Mucosa of descending colon (tissue), 3 donors: ENCODE data around the gene NAMPT. TPM values are rescaled to one million over a fixed set of nuclear protein-coding genes. Genes with fewer than 3 reads are reported as not detected.

Experiments
- ATAC-seq: fragments of 200-7000 bp; cut with Tn5 transposase; one replicate; pipeline ENCODE4 v1.9.1; 2020; ENCODE audit warnings: mild to moderate bottlenecking, moderate library complexity
- DNase-seq, 3 donors: peaks; one replicate each; pipeline ENCODE4 v3.0.0-alpha.2; 2020
- H3K36me3 ChIP-seq: fragments of 200-600 bp; one replicate; pipeline ENCODE4 v1.8.0; 2021; ENCODE audit warnings: low read depth, mild to moderate bottlenecking
- H3K4me1 ChIP-seq: fragments of 200-600 bp; one replicate; pipeline ENCODE4 v1.8.0; 2021; ENCODE audit warnings: low read depth, mild to moderate bottlenecking
- H3K4me3 ChIP-seq: fragments of 200-600 bp; one replicate; pipeline ENCODE4 v1.8.0; 2021; ENCODE audit warnings: mild to moderate bottlenecking
- H3K9me3 ChIP-seq: fragments of 200-600 bp; one replicate; pipeline ENCODE4 v1.8.0; 2021; ENCODE audit warnings: mild to moderate bottlenecking
- CTCF ChIP-seq: fragments of 200-600 bp; IDR thresholded peaks from one replicate; pipeline ENCODE4 v1.8.0; 2022; ENCODE audit warnings: antibody characterized with exemption, mild to moderate bottlenecking
- intact Hi-C, 2 donors: fragments of 100-400 bp; cut with DNase I in 1 of 2; cut with micrococcal nuclease in 1 of 2; formaldehyde crosslinking; loops; one replicate each; pipeline versions ENCODE4 v1.11.0 to v1.11.1; 2022; cut with DNase I, micrococcal nuclease
- total RNA-seq, 3 donors: library from RNA; stranded (reverse); fragmentation: NEBNext Ultra II Directional in 2 of 3; extraction: Animal tissue kit (Norgen Biotek cat#: 25700) in 2 of 3; gene quantifications; one replicate each; pipeline versions ENCODE4 v1.2.1 to v1.2.4, GENCODE V29; 2021 to 2023
- donor health status: DM: no; HTN: no; CAD: no; lungs with moderate emphysema.
- donor health status: DM: no; HTN: no; CAD: no.
- donor health status: DM: no; HTN: yes; CAD: no.

The NAMPT gene
- total RNA-seq, 3 donors from 2014 or later: 102 to 206 (median 118) TPM

- DNase-seq: no peak
- no peak for ATAC-seq
- TF ChIP-seq CTCF: no peak
- H3K4me1 ChIP-seq: no peaks in the 10 kb centered on the region
- H3K36me3 ChIP-seq: no peaks in the 10 kb centered on the region
- no peak overlapping the region for H3K4me3 ChIP-seq
- intact Hi-C loops: no loop called here
- no peaks in the 10 kb centered on the region for H3K9me3 ChIP-seq
Measured at GRCh38 chr7:106236065-106236464, 48.7 kb downstream of the NAMPT start.

GRCh38 chr7:106234425-106234824, 50.4 kb downstream of the NAMPT start:
- intact Hi-C loops: no loop called here
- Histone ChIP-seq H3K36me3 (no peaks in the 10 kb centered on the region), H3K4me3 (no peak overlapping the region), H3K4me1 (no peaks in the 10 kb centered on the region), H3K9me3 (no peaks in the 10 kb centered on the region)
- ATAC-seq: no peak
- no peak for TF ChIP-seq CTCF
- no peak for DNase-seq

GRCh38 chr7:106231856-106232490, 52.8 kb downstream of the NAMPT start:
- Histone ChIP-seq H3K9me3 (no peaks in the 10 kb centered on the region), H3K4me1 (no peaks in the 10 kb centered on the region), H3K36me3 (no peaks in the 10 kb centered on the region), H3K4me3 (no peak overlapping the region)
- ATAC-seq: no peak
- TF ChIP-seq CTCF: no peak
- no peak for DNase-seq
- intact Hi-C loops: no loop called here

- TF ChIP-seq CTCF: no peak
- no peak overlapping the region for H3K4me3 ChIP-seq
- no peaks in the 10 kb centered on the region for H3K36me3 ChIP-seq
- H3K9me3 ChIP-seq: no peaks in the 10 kb centered on the region
- H3K4me1 ChIP-seq: no peaks in the 10 kb centered on the region
- ATAC-seq: no peak
- no peak for DNase-seq
- intact Hi-C loops: no loop called here
Measured at GRCh38 chr7:106225856-106226255, 58.9 kb downstream of the NAMPT start.

GRCh38 chr7:106224797-106225196, 60.0 kb downstream of the NAMPT start:
- H3K4me1 ChIP-seq: no peaks in the 10 kb centered on the region
- no peak for ATAC-seq
- H3K4me3 ChIP-seq: no peak overlapping the region
- H3K9me3 ChIP-seq: no peaks in the 10 kb centered on the region
- TF ChIP-seq CTCF: no peak
- DNase-seq: no peak
- H3K36me3 ChIP-seq: no peaks in the 10 kb centered on the region
- intact Hi-C loops: no loop called here

- Histone ChIP-seq H3K4me3 (no peak overlapping the region), H3K36me3 (no peaks in the 10 kb centered on the region), H3K4me1 (no peaks in the 10 kb centered on the region), H3K9me3 (no peaks in the 10 kb centered on the region)
- no peak for TF ChIP-seq CTCF
- ATAC-seq (no peak), DNase-seq (no peak)
- intact Hi-C loops: no loop called here
Measured at GRCh38 chr7:106223156-106223555, 61.6 kb downstream of the NAMPT start.
